WTC11 (cell line): ENCODE measurements around the gene DNAH1. TPM values are rescaled to one million over a fixed set of nuclear protein-coding genes. Genes with fewer than 3 reads are reported as not detected.

ENCODE experiments used
- ATAC-seq: fragments of 200-7000 bp; cut with Tn5 transposase; 2 replicates; pipeline ENCODE4 v1.10.0; 2021; ENCODE audit warnings: mild to moderate bottlenecking, moderate library complexity
- CTCF ChIA-PET: fragments of 300-600 bp; sonication (Branson Sonifier 250); formaldehyde crosslinking; loops from one replicate; lab custom pipeline; 2021; ENCODE audit warnings: antibody characterized with exemption; lab: Charles Lee
- POLR2A ChIA-PET: fragments of 350-600 bp; sonication (Branson Sonifier 250); formaldehyde crosslinking; loops from one replicate; lab custom pipeline; 2021; ENCODE audit warnings: antibody characterized with exemption; lab: Charles Lee
- DNase-seq: peaks from one replicate; pipeline ENCODE4 v3.0.0; 2021; ENCODE audit warnings: low spot score
- H3K27ac Mint-ChIP-seq: 2 replicates; pipeline ENCODE4 v1.8.0; 2021; ENCODE audit warnings: mixed read lengths
- H3K27me3 Mint-ChIP-seq: 2 replicates; pipeline ENCODE4 v1.8.0; 2021; ENCODE audit warnings: low read depth, mild to moderate bottlenecking, moderate library complexity, mixed read lengths
- H3K36me3 Mint-ChIP-seq: 2 replicates; pipeline ENCODE4 v1.8.0; 2021; ENCODE audit warnings: mixed read lengths
- H3K4me1 Mint-ChIP-seq: 2 replicates; pipeline ENCODE4 v1.8.0; 2022; ENCODE audit warnings: mixed read lengths
- H3K4me3 Mint-ChIP-seq: 2 replicates; pipeline ENCODE4 v1.8.0; 2021; ENCODE audit warnings: mild to moderate bottlenecking, moderate library complexity, mixed read lengths
- H3K9me3 Mint-ChIP-seq: 2 replicates; pipeline ENCODE4 v1.8.0; 2021; ENCODE audit warnings: mixed read lengths
- AR ChIP-seq: fragments of 250-450 bp; sonication (Bioruptor Pico); IDR thresholded peaks from 2 replicates; pipeline ENCODE4 v1.9.0; 2021; ENCODE audit warnings: mild to moderate bottlenecking
- ATF1 ChIP-seq: sonication (generic); formaldehyde crosslinking; IDR thresholded peaks from 2 replicates; pipeline ENCODE4 v1.8.1; 2023; ENCODE audit warnings: mild to moderate bottlenecking, moderate library complexity, missing genetic modification reagents
- CBFB ChIP-seq: sonication (generic); formaldehyde crosslinking; IDR thresholded peaks from 2 replicates; pipeline ENCODE4 v1.8.1; 2022; ENCODE audit warnings: mild to moderate bottlenecking, low read depth, missing genetic modification reagents
- CREM ChIP-seq: sonication (generic); formaldehyde crosslinking; IDR thresholded peaks from 2 replicates; pipeline ENCODE4 v1.8.1; 2022; ENCODE audit warnings: mild to moderate bottlenecking, missing genetic modification reagents, moderate library complexity
- CTCF ChIP-seq: fragments of 200-600 bp; IDR thresholded peaks from 2 replicates; pipeline ENCODE4 v1.8.0; 2022; ENCODE audit warnings: antibody characterized with exemption
- E2F4 ChIP-seq: sonication (generic); formaldehyde crosslinking; IDR thresholded peaks from 2 replicates; pipeline ENCODE4 v1.8.1; 2022; ENCODE audit warnings: low read depth, mild to moderate bottlenecking, moderate library complexity, missing genetic modification reagents, borderline replicate concordance
- FOXK1 ChIP-seq: sonication (generic); formaldehyde crosslinking; IDR thresholded peaks from 2 replicates; pipeline ENCODE4 v1.8.0; 2022; ENCODE audit warnings: mild to moderate bottlenecking, moderate library complexity, missing genetic modification reagents
- NR2C2 ChIP-seq: sonication (generic); formaldehyde crosslinking; IDR thresholded peaks from 2 replicates; pipeline ENCODE4 v1.8.0; 2022; ENCODE audit warnings: mild to moderate bottlenecking, missing genetic modification reagents
- SMAD4 ChIP-seq: sonication (generic); formaldehyde crosslinking; IDR thresholded peaks from 2 replicates; pipeline ENCODE4 v1.8.0; 2022; ENCODE audit warnings: mild to moderate bottlenecking, missing genetic modification reagents
- ZNF263 ChIP-seq: sonication (generic); formaldehyde crosslinking; IDR thresholded peaks from 2 replicates; pipeline ENCODE4 v1.8.1; 2022; ENCODE audit warnings: low read depth, mild to moderate bottlenecking, moderate library complexity, missing genetic modification reagents
- ZNF281 ChIP-seq: sonication (generic); formaldehyde crosslinking; IDR thresholded peaks from 2 replicates; pipeline ENCODE4 v1.8.0; 2023; ENCODE audit warnings: mild to moderate bottlenecking, missing genetic modification reagents
- ZNF423 ChIP-seq: fragments of 250-450 bp; sonication (Bioruptor Pico); IDR thresholded peaks from 2 replicates; pipeline ENCODE4 v2.1.2; 2022; ENCODE audit warnings: mild to moderate bottlenecking, moderate library complexity
- total RNA-seq: library from RNA; stranded (reverse); gene quantifications from 3 replicates; pipeline ENCODE4 v1.2.3, GENCODE V29; 2021
- TF ChIP-seq, protein P1 (sequence below): sonication (generic); formaldehyde crosslinking; IDR thresholded peaks from 2 replicates; pipeline ENCODE4 v1.8.0; 2022; ENCODE audit warnings: mild to moderate bottlenecking, missing genetic modification reagents
- TF ChIP-seq, protein P2 (sequence below): fragments of 250-450 bp; sonication (Bioruptor Pico); IDR thresholded peaks from 2 replicates; pipeline ENCODE4 v1.8.0; 2021; ENCODE audit warnings: mild to moderate bottlenecking
- TF ChIP-seq, protein P3 (sequence below): sonication (generic); formaldehyde crosslinking; IDR thresholded peaks from 2 replicates; pipeline ENCODE4 v1.8.0; 2022; ENCODE audit warnings: mild to moderate bottlenecking, missing genetic modification reagents
- TF ChIP-seq, protein P4 (sequence below): sonication (generic); formaldehyde crosslinking; IDR thresholded peaks from 2 replicates; pipeline ENCODE4 v1.8.1; 2022; ENCODE audit warnings: mild to moderate bottlenecking, moderate library complexity, missing genetic modification reagents

DNAH1 gene
- total RNA-seq, 1 experiment from 2014 or later, result 1.5 TPM

DNA sequence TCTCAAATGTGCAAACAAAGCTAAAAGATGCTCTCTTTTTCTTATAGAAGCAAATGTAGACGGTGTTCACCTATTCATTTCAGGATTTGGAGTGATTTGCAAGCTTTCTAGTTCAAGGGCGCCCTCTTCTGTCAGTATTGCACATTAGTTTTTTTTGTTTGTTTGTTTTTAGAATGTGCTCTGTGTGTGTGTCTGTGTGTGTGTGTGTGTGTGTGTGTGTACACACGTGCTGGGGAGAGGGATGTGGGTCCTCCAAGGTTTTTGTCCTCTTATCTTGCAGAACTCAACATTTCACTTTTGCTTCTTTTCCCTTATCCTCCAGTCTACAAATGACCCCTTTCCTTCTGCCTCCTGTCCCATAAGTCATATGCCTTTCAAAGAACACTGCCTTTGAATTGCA, 23.5 kb downstream of the DNAH1 start:
- no peak overlapping the region for H3K4me3 Mint-ChIP-seq
- H3K36me3 Mint-ChIP-seq, result no peaks in the 10 kb centered on the region
- POLR2A ChIA-PET, result no interaction called here
- ATAC-seq (peak; percentile 58), DNase-seq (peak; percentile 35)
- CTCF ChIA-PET, result interaction anchor here (0.5 to 8.4 kb wide), 33 partner anchors 9 to 335 kb away, joined by 3 to 83 read pairs (median 4); partner anchors contain the start of genes GLYCTK, PPM1M, TWF2 and WDR82
- H3K9me3 Mint-ChIP-seq, result no peaks in the 10 kb centered on the region
- TF ChIP-seq CREM (CRISPR knock-in tag) (no peak), ZNF263 (CRISPR knock-in tag) (no peak), CBFB (CRISPR knock-in tag) (no peak), CTCF (peak; percentile 67), FOXK1 (CRISPR knock-in tag) (no peak)
- H3K27ac Mint-ChIP-seq, result no peak overlapping the region
- no peaks in the 10 kb centered on the region; the same call in 1 of the 2 replicates for H3K27me3 Mint-ChIP-seq
- H3K4me1 Mint-ChIP-seq, result no peaks in the 10 kb centered on the region

GRCh38 chr3:52341123-52341522, 25.0 kb downstream of the DNAH1 start:
- ATAC-seq (no peak), DNase-seq (no peak)
- H3K27me3 Mint-ChIP-seq, result no peaks in the 10 kb centered on the region; the same call in 1 of the 2 replicates
- H3K9me3 Mint-ChIP-seq, result no peaks in the 10 kb centered on the region
- no peaks in the 10 kb centered on the region for H3K4me1 Mint-ChIP-seq
- H3K27ac Mint-ChIP-seq, result no peak overlapping the region
- POLR2A ChIA-PET, result no interaction called here
- CTCF ChIA-PET, result interaction anchor here (2.9 to 8.4 kb wide), 3 partner anchors 44 to 121 kb away, joined by 30 to 83 read pairs (median 45); no protein-coding TSS in a partner anchor
- TF ChIP-seq, protein P1, sequence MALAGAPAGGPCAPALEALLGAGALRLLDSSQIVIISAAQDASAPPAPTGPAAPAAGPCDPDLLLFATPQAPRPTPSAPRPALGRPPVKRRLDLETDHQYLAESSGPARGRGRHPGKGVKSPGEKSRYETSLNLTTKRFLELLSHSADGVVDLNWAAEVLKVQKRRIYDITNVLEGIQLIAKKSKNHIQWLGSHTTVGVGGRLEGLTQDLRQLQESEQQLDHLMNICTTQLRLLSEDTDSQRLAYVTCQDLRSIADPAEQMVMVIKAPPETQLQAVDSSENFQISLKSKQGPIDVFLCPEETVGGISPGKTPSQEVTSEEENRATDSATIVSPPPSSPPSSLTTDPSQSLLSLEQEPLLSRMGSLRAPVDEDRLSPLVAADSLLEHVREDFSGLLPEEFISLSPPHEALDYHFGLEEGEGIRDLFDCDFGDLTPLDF (CRISPR knock-in tag), result no peak
- TF ChIP-seq, protein P2, sequence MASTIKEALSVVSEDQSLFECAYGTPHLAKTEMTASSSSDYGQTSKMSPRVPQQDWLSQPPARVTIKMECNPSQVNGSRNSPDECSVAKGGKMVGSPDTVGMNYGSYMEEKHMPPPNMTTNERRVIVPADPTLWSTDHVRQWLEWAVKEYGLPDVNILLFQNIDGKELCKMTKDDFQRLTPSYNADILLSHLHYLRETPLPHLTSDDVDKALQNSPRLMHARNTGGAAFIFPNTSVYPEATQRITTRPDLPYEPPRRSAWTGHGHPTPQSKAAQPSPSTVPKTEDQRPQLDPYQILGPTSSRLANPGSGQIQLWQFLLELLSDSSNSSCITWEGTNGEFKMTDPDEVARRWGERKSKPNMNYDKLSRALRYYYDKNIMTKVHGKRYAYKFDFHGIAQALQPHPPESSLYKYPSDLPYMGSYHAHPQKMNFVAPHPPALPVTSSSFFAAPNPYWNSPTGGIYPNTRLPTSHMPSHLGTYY (CRISPR knock-in tag), result no peak
- TF ChIP-seq SMAD4 (CRISPR knock-in tag) (no peak), ATF1 (CRISPR knock-in tag) (no peak)
- TF ChIP-seq, all 79 proteins: peak for 0
- Mint-ChIP-seq H3K36me3 (no peaks in the 10 kb centered on the region), H3K4me3 (no peak overlapping the region)

DNA sequence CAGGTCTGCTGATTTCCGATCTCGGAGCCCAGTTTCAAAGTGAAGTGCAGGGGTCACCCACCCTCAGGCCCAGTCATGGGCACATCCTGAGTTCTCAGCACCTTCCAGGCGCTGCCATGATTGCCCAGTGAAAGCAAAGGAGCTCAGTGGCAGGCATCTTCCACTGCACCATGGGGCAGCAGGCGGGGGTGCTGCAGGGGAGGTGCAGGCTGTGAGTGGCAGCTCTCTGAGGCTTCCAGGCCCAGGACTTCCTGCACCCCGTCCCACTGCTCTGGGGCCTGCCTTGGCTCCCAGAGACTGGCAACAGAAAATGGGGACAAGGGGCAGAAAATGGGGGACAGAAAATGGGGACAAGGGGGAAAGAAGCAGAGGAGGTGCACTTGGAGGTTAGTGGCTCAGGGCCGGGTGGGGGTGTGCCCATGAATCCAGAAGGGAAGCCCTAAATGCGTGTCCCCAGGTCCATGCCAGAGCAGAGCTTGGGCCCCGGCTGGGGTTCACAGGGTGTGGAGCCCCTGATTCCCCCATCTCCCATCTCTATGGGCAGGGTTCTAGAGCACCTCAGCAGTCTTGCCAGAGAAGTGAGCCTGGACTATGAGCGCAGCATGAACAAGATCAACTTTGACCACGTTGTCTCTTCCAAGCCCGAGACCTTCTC, 28.0 kb downstream of the DNAH1 start:
- Mint-ChIP-seq H3K27me3 (no peaks in the 10 kb centered on the region; the same call in 1 of the 2 replicates), H3K9me3 (no peaks in the 10 kb centered on the region), H3K4me3 (no peak overlapping the region), H3K27ac (no peak overlapping the region), H3K4me1 (no peaks in the 10 kb centered on the region), H3K36me3 (no peaks in the 10 kb centered on the region)
- ATAC-seq (no peak), DNase-seq (no peak)
- CTCF ChIA-PET, result interaction anchor here (1.6 kb wide), 1 partner anchor 41 kb away, joined by 5 read pairs; no protein-coding TSS in a partner anchor
- POLR2A ChIA-PET, result no interaction called here
- TF ChIP-seq, protein P3, sequence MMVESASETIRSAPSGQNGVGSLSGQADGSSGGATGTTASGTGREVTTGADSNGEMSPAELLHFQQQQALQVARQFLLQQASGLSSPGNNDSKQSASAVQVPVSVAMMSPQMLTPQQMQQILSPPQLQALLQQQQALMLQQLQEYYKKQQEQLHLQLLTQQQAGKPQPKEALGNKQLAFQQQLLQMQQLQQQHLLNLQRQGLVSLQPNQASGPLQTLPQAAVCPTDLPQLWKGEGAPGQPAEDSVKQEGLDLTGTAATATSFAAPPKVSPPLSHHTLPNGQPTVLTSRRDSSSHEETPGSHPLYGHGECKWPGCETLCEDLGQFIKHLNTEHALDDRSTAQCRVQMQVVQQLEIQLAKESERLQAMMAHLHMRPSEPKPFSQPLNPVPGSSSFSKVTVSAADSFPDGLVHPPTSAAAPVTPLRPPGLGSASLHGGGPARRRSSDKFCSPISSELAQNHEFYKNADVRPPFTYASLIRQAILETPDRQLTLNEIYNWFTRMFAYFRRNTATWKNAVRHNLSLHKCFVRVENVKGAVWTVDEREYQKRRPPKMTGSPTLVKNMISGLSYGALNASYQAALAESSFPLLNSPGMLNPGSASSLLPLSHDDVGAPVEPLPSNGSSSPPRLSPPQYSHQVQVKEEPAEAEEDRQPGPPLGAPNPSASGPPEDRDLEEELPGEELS, result no peak
- TF ChIP-seq E2F4 (CRISPR knock-in tag) (no peak), CBFB (CRISPR knock-in tag) (no peak), ZNF423 (CRISPR knock-in tag) (no peak), ZNF281 (no peak), NR2C2 (no peak), AR (no peak)
- TF ChIP-seq, protein P4, sequence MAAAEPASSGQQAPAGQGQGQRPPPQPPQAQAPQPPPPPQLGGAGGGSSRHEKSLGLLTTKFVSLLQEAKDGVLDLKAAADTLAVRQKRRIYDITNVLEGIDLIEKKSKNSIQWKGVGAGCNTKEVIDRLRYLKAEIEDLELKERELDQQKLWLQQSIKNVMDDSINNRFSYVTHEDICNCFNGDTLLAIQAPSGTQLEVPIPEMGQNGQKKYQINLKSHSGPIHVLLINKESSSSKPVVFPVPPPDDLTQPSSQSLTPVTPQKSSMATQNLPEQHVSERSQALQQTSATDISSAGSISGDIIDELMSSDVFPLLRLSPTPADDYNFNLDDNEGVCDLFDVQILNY (CRISPR knock-in tag), result no peak
